ENCODE results near the gene DACH1. TPM values are rescaled to one million over a fixed set of nuclear protein-coding genes. Genes with fewer than 3 reads are reported as not detected.

DACH1 gene
- total RNA-seq, 4 donors from 2014 or later: 0.08 to 2.3 (median 0.71) TPM

DNA sequence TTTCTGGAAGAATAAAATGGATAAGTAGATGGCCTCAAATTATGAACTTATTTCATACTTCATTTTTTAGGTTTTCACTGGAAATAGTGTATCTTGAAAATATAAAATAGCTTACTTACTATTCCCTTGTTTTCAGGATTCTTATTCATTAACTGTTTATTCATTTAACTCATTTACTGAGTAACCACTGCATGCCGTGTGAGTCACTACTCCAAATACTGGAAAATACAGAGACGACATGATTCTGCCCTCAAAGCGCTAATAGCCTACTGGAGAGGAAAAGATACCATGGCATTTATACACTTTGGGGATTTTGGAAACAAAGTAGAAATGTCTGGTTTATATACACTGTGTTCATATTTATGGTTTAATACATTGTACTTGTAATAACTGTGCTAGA lies 270.9 kb downstream of the DACH1 start:
- no peak for DNase-seq
- no peaks in the 10 kb centered on the region for H3K27me3 ChIP-seq
- TF ChIP-seq POLR2A (IDR thresholded peaks at IDR 0.05): no peak
- TF ChIP-seq, protein P1, sequence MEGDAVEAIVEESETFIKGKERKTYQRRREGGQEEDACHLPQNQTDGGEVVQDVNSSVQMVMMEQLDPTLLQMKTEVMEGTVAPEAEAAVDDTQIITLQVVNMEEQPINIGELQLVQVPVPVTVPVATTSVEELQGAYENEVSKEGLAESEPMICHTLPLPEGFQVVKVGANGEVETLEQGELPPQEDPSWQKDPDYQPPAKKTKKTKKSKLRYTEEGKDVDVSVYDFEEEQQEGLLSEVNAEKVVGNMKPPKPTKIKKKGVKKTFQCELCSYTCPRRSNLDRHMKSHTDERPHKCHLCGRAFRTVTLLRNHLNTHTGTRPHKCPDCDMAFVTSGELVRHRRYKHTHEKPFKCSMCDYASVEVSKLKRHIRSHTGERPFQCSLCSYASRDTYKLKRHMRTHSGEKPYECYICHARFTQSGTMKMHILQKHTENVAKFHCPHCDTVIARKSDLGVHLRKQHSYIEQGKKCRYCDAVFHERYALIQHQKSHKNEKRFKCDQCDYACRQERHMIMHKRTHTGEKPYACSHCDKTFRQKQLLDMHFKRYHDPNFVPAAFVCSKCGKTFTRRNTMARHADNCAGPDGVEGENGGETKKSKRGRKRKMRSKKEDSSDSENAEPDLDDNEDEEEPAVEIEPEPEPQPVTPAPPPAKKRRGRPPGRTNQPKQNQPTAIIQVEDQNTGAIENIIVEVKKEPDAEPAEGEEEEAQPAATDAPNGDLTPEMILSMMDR (IDR thresholded peaks at IDR 0.05): no peak
- H3K4me3 ChIP-seq: no peak overlapping the region
- no peaks in the 10 kb centered on the region for H3K4me1 ChIP-seq
- no peaks in the 10 kb centered on the region for H3K9me3 ChIP-seq
- no peaks in the 10 kb centered on the region for H3K36me3 ChIP-seq
- intact Hi-C loops (cut with DNase I): no loop called here
- no peak overlapping the region for H3K27ac ChIP-seq
- WGBS, 2 donors: 91% methylated on average over 3 of the region's 3 CpGs

DNA sequence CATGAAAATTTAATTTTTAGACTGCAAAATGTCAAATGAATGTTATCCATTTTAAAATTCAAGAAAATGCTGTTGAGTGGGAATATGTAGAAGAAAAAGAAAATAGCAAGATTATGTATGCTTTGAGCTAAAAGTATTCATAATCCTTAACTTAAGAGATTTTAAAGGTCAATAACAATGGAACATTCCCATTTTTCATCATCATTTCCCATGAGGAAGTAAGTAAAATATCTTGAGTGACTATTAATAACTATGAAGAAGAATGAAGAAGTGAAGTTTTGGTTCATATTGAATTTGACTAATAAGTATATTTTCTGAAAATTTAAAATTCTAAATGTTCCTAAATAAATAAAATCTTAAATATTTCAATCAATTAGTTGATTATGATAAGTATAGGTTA lies 273.4 kb downstream of the DACH1 start:
- H3K9me3 ChIP-seq: no peaks in the 10 kb centered on the region
- DNase-seq: no peak
- H3K36me3 ChIP-seq: no peaks in the 10 kb centered on the region
- H3K4me1 ChIP-seq: no peaks in the 10 kb centered on the region
- no peak for TF ChIP-seq POLR2A (IDR thresholded peaks at IDR 0.05)
- TF ChIP-seq, protein P1 (IDR thresholded peaks at IDR 0.05): no peak
- no peak overlapping the region for H3K4me3 ChIP-seq
- H3K27ac ChIP-seq: no peak overlapping the region
- H3K27me3 ChIP-seq: no peaks in the 10 kb centered on the region
- intact Hi-C loops (cut with DNase I): no loop called here

DNA sequence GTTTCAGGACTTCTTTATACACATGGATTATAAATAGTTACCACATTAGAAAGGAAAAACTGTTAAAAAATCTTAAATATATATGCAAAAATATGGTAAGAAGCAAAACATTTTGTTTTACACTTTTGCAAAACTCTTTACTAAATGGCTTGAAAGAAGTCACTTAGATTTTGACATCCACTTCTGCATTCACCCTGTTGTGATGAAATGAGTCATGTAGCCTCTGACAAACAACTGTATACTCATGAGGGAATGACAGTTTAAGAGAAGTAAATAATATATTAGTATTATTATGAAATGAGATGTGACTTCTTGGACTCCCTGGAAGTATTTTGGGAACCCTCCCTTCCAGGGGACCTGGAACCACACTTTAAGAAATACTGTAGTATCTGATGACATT lies 275.6 kb downstream of the DACH1 start:
- Histone ChIP-seq H3K4me1 (no peaks in the 10 kb centered on the region), H3K4me3 (no peak overlapping the region), H3K36me3 (no peaks in the 10 kb centered on the region), H3K27me3 (no peaks in the 10 kb centered on the region), H3K9me3 (no peaks in the 10 kb centered on the region), H3K27ac (no peak overlapping the region)
- no peak for DNase-seq
- intact Hi-C loops (cut with DNase I): no loop called here
- no peak for TF ChIP-seq POLR2A (IDR thresholded peaks at IDR 0.05)
- TF ChIP-seq, protein P1 (IDR thresholded peaks at IDR 0.05): no peak

DNA sequence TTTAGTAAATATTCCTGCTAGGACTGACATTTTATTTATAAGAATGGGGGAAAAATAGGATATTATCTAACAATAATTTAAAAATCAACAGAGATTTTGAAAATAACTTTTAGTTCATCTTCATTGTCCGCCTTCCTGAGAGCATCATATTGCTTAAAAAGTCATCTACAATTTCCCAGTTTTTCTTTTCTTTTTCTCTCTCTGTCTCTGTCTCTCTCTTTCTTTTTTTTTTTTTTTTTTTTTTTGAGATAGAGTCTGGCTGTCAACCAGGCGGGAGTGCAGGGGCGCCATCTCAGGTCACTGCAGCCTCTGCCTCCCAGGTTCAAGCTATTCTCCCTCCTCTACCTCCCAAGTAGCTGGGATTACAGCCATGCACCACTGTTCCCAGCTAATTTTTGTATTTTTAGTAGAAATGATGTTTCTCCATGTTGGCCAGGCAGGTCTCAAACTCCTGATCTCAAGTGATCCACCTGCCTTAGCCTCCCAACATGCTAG lies 276.3 kb downstream of the DACH1 start:
- H3K9me3 ChIP-seq: no peaks in the 10 kb centered on the region
- WGBS, 2 donors: 79 to 97% methylated on average over 1 to 3 of the region's 3 CpGs

DNA sequence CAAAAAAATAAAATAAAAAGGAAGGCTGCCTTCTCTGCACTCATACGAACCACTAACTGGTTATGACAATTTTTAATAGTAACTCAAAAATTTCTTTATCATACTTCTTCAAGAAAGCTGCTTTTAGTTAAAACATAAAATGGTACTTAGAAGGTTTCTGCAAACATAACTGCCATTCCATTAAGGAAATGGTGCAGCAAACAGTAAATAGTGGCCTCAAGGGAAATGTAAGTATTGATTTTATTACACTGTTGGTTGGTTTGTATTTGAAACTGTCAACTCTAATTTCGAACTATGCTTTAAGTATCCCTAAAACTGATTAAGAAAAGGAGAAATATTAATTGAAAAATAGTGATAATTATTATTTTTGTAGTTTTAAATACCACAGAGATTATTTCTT lies 278.0 kb downstream of the DACH1 start:
- WGBS, 2 donors: 43 to 47% methylated on average over 2 of the region's 2 CpGs
- Histone ChIP-seq H3K27ac (no peak overlapping the region), H3K4me1 (no peaks in the 10 kb centered on the region), H3K9me3 (no peaks in the 10 kb centered on the region), H3K4me3 (no peak overlapping the region), H3K36me3 (no peaks in the 10 kb centered on the region), H3K27me3 (no peaks in the 10 kb centered on the region)
- TF ChIP-seq, protein P1 (IDR thresholded peaks at IDR 0.05): no peak
- no peak for TF ChIP-seq POLR2A (IDR thresholded peaks at IDR 0.05)
- intact Hi-C loops (cut with DNase I): no loop called here
- DNase-seq: no peak

More for the DNA sequence above, 276.3 kb downstream of the DACH1 start:
- no peak overlapping the region for H3K4me3 ChIP-seq
- TF ChIP-seq, protein P1 (IDR thresholded peaks at IDR 0.05): no peak
- TF ChIP-seq POLR2A (IDR thresholded peaks at IDR 0.05): no peak
- no peaks in the 10 kb centered on the region for H3K27me3 ChIP-seq
- no peak overlapping the region for H3K27ac ChIP-seq
- DNase-seq: no peak
- intact Hi-C loops (cut with DNase I): no loop called here
- H3K36me3 ChIP-seq: no peaks in the 10 kb centered on the region
- H3K4me1 ChIP-seq: no peaks in the 10 kb centered on the region

All from esophagus squamous epithelium (tissue), 5 donors.